Loucy (cell line): ENCODE measurements around the gene ALDH7A1.

Experiments
- H2AFZ ChIP-seq: fragments of 200-600 bp; sonication (generic); 2 replicates; pipeline ENCODE4 v1.6.0; 2016; ENCODE audit warnings: antibody characterized with exemption, mild to moderate bottlenecking, low read length, moderate library complexity
- H3F3A ChIP-seq: fragments of 200-600 bp; 2 replicates; pipeline ENCODE4 v1.6.0; 2016; ENCODE audit warnings: antibody characterized with exemption, low read depth, mild to moderate bottlenecking
- H3K27me3 ChIP-seq: fragments of 200-600 bp; sonication (generic); 2 replicates; pipeline ENCODE4 v1.6.1; 2014; ENCODE audit warnings: low read length, mild to moderate bottlenecking; ENCODE audit not compliant: insufficient read depth, poor library complexity, severe bottlenecking
- H3K36me3 ChIP-seq: fragments of 200-600 bp; sonication (generic); 2 replicates; pipeline ENCODE4 v1.6.1; 2016; ENCODE audit warnings: low read length; ENCODE audit not compliant: insufficient read depth
- H3K4me1 ChIP-seq: fragments of 200-600 bp; sonication (generic); 2 replicates; pipeline ENCODE4 v1.5.1; 2014; ENCODE audit warnings: low read length, mild to moderate bottlenecking; ENCODE audit not compliant: insufficient read depth, poor library complexity, severe bottlenecking
- H3K4me2 ChIP-seq: fragments of 200-600 bp; sonication (generic); 2 replicates; pipeline ENCODE4 v1.6.0; 2014; ENCODE audit warnings: antibody characterized with exemption, low read length, low read depth, mild to moderate bottlenecking; ENCODE audit not compliant: poor library complexity, severe bottlenecking
- H3K4me3 ChIP-seq: fragments of 200-600 bp; sonication (generic); 2 replicates; pipeline ENCODE4 v1.5.1; 2014; ENCODE audit warnings: low read length, mild to moderate bottlenecking, mixed read lengths; ENCODE audit not compliant: poor library complexity, severe bottlenecking
- H3K79me2 ChIP-seq: fragments of 200-600 bp; sonication (generic); 2 replicates; pipeline ENCODE4 v1.6.1; 2014; ENCODE audit warnings: low read length; ENCODE audit not compliant: insufficient read depth
- H3K9ac ChIP-seq: fragments of 200-600 bp; sonication (generic); 2 replicates; pipeline ENCODE4 v1.6.0; 2014; ENCODE audit warnings: mild to moderate bottlenecking, low read depth, low read length, moderate library complexity; ENCODE audit not compliant: poor library complexity, severe bottlenecking
- H3K9me2 ChIP-seq: fragments of 200-600 bp; sonication (generic); replicated peaks from 2 replicates; pipeline ENCODE4 v1.6.1; 2016; ENCODE audit warnings: low read depth, low read length, mixed read lengths
- H3K9me3 ChIP-seq: fragments of 200-600 bp; sonication (generic); 2 replicates; pipeline ENCODE4 v1.6.1; 2014; ENCODE audit warnings: mild to moderate bottlenecking, antibody characterized with exemption, low read length, low read depth; ENCODE audit not compliant: insufficient read depth
- H4K20me1 ChIP-seq: fragments of 200-600 bp; sonication (generic); 2 replicates; pipeline ENCODE4 v1.6.0; 2014; ENCODE audit warnings: antibody characterized with exemption, low read length, mild to moderate bottlenecking; ENCODE audit not compliant: insufficient read depth, poor library complexity, severe bottlenecking
- CTCF ChIP-seq: fragments of 200-600 bp; sonication (generic); conservative IDR thresholded peaks from 2 replicates; pipeline ENCODE4 v1.5.1; 2014; ENCODE audit warnings: mild to moderate bottlenecking, antibody characterized with exemption, low read length
- EZH2phosphoT487 ChIP-seq: fragments of 200-600 bp; IDR thresholded peaks from 2 replicates; pipeline ENCODE4 v1.6.1; 2018; ENCODE audit warnings: antibody characterized with exemption, mild to moderate bottlenecking, moderate library complexity, borderline replicate concordance

Gene ALDH7A1

GRCh38 chr5:126531543-126532120 is 63.4 kb downstream of the ALDH7A1 start:
- H2AFZ ChIP-seq, result no peak overlapping the region
- no peak overlapping the region for H3K4me2 ChIP-seq
- H3K36me3 ChIP-seq, result no peaks in the 10 kb centered on the region
- H3K4me1 ChIP-seq, result no peaks in the 10 kb centered on the region
- H4K20me1 ChIP-seq, result no peaks in the 10 kb centered on the region
- no peaks in the 10 kb centered on the region for H3K27me3 ChIP-seq
- no peaks in the 10 kb centered on the region for H3K9me2 ChIP-seq
- no peak overlapping the region for H3K4me3 ChIP-seq
- no peak for TF ChIP-seq CTCF
- no peaks in the 10 kb centered on the region for H3K79me2 ChIP-seq
- H3K9ac ChIP-seq, result no peak overlapping the region
- H3F3A ChIP-seq, result no peaks in the 10 kb centered on the region
- no peaks in the 10 kb centered on the region for H3K9me3 ChIP-seq

- Histone ChIP-seq H3K4me1 (no peaks in the 10 kb centered on the region), H3F3A (no peaks in the 10 kb centered on the region), H3K27me3 (no peaks in the 10 kb centered on the region), H4K20me1 (no peaks in the 10 kb centered on the region), H3K79me2 (no peaks in the 10 kb centered on the region), H3K9me3 (no peaks in the 10 kb centered on the region), H3K9ac (no peak overlapping the region), H3K36me3 (no peaks in the 10 kb centered on the region), H3K9me2 (no peaks in the 10 kb centered on the region), H3K4me2 (no peak overlapping the region), H3K4me3 (no peak overlapping the region), H2AFZ (no peak overlapping the region)
- no peak for TF ChIP-seq CTCF
- no peak for TF ChIP-seq EZH2phosphoT487
These were observed 67.1 kb downstream of the ALDH7A1 start for GRCh38 chr5:126527892-126528291.

GRCh38 chr5:126527158-126527557 is 67.9 kb downstream of the ALDH7A1 start:
- H3K4me3 ChIP-seq, result no peak overlapping the region

More at GRCh38 chr5:126527158-126527557, 67.9 kb downstream of the ALDH7A1 start:
- Histone ChIP-seq H3K27me3 (no peaks in the 10 kb centered on the region), H3K79me2 (no peaks in the 10 kb centered on the region), H4K20me1 (no peaks in the 10 kb centered on the region), H3K4me2 (no peak overlapping the region), H3K4me1 (no peaks in the 10 kb centered on the region), H3K9me2 (no peaks in the 10 kb centered on the region), H3F3A (no peaks in the 10 kb centered on the region), H3K9me3 (no peaks in the 10 kb centered on the region), H2AFZ (no peak overlapping the region), H3K9ac (no peak overlapping the region), H3K36me3 (no peaks in the 10 kb centered on the region)
- TF ChIP-seq CTCF (no peak), EZH2phosphoT487 (no peak)
